Neural crest cell (in vitro differentiated cells): ENCODE results near the gene TTF1. TPM values are rescaled to one million over a fixed set of nuclear protein-coding genes. Genes with fewer than 3 reads are reported as not detected.
A peak's percentile ranks its signal among the peaks of the same experiment; 100 is the strongest.
"Not testable (repeated sequence)": the region's sequence is repeated elsewhere in the genome, so short reads cannot be mapped to it uniquely, and the experiment has no call there.

Experiments
- DNase-seq: peaks from one replicate; pipeline ENCODE4 v3.0.0; 2021; ENCODE audit warnings: low read depth, mixed read lengths, low spot score
- H3K27ac Mint-ChIP-seq: one replicate; pipeline ENCODE4 v1.8.0; 2021; ENCODE audit warnings: mild to moderate bottlenecking, mixed read lengths; ENCODE audit not compliant: unreplicated experiment
- H3K27me3 Mint-ChIP-seq: 2 replicates; pipeline ENCODE4 v1.8.0; 2021; ENCODE audit warnings: low read depth, mild to moderate bottlenecking, mixed read lengths
- H3K36me3 Mint-ChIP-seq: 2 replicates; pipeline ENCODE4 v1.8.0; 2021; ENCODE audit warnings: low read depth, mild to moderate bottlenecking, mixed read lengths
- H3K4me1 Mint-ChIP-seq: 2 replicates; pipeline ENCODE4 v1.8.0; 2021; ENCODE audit warnings: mixed read lengths
- H3K4me3 Mint-ChIP-seq: one replicate; pipeline ENCODE4 v1.8.0; 2021; ENCODE audit warnings: mild to moderate bottlenecking, mixed read lengths
- H3K9me3 Mint-ChIP-seq: 2 replicates; pipeline ENCODE4 v1.8.0; 2021; ENCODE audit warnings: mixed read lengths
- total RNA-seq: library from RNA; stranded (reverse); gene quantifications from 2 replicates; pipeline ENCODE4 v1.2.1, GENCODE V29; 2021
- TF ChIP-seq, protein P1 (sequence below): fragments of 200-600 bp; sonication (generic); conservative IDR thresholded peaks from 2 replicates; pipeline ENCODE4 v1.5.0; 2021; ENCODE audit warnings: antibody characterized with exemption, mild to moderate bottlenecking

The TTF1 gene
- total RNA-seq, 1 donor from 2014 or later: 21.9 TPM

DNA sequence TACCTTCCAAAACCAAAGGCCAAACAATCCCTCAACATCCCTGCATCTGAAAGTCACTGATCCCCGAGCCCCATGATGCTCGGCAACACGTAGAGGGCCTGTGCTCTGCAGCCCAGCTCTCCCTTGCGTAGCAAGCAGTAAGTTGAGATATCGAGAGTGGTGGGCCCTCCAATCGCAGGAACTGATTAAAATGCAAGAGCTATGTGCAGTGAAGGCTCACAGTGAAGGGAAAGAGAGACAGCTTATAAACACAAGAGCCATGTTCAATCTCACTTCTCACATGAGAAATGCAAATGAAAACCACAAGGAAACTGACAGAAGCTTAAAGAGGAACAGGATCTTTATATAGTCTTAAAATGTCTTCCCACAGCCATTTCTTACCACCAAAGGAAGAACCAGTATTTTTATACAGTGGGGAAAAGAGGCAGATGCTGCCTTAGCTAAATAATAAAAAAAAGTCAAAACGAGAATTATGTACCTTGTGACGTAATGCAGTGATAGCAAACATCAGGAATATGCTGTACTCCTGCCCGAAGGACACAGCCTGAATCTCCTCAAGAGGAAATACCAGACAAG is 24.6 kb downstream of the TTF1 start:
- Mint-ChIP-seq H3K4me1 (no peaks in the 10 kb centered on the region), H3K36me3 (peaks cover 2% of the 10 kb centered on the region), H3K4me3 (no peak overlapping the region), H3K27ac (no peak overlapping the region), H3K9me3 (no peaks in the 10 kb centered on the region), H3K27me3 (no peaks in the 10 kb centered on the region)
- TF ChIP-seq, protein P1, sequence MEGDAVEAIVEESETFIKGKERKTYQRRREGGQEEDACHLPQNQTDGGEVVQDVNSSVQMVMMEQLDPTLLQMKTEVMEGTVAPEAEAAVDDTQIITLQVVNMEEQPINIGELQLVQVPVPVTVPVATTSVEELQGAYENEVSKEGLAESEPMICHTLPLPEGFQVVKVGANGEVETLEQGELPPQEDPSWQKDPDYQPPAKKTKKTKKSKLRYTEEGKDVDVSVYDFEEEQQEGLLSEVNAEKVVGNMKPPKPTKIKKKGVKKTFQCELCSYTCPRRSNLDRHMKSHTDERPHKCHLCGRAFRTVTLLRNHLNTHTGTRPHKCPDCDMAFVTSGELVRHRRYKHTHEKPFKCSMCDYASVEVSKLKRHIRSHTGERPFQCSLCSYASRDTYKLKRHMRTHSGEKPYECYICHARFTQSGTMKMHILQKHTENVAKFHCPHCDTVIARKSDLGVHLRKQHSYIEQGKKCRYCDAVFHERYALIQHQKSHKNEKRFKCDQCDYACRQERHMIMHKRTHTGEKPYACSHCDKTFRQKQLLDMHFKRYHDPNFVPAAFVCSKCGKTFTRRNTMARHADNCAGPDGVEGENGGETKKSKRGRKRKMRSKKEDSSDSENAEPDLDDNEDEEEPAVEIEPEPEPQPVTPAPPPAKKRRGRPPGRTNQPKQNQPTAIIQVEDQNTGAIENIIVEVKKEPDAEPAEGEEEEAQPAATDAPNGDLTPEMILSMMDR: no peak
- DNase-seq: no peak

DNA sequence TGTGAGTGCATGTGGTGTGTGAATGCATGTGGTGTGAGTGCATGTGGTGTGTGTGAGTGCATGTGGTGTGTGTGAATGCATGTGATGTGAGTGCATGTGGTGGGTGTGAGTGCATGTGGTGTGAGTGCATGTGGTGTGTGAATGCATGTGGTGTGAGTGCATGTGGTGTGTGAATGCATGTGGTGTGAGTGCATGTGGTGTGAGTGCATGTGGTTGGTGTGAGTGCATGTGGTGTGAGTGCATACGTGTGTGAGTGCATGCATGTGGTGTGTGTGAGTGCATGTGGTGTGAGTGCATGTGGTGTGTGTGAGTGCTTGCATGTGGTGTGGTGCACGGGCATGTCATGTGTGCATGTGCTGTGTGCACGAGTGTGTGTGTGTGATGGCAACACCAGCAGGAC is 28.2 kb downstream of the TTF1 start:
- H3K27ac Mint-ChIP-seq, H3K9me3 Mint-ChIP-seq, H3K4me3 Mint-ChIP-seq, DNase-seq, H3K27me3 Mint-ChIP-seq, H3K4me1 Mint-ChIP-seq, H3K36me3 Mint-ChIP-seq: not testable (repeated sequence)

DNA sequence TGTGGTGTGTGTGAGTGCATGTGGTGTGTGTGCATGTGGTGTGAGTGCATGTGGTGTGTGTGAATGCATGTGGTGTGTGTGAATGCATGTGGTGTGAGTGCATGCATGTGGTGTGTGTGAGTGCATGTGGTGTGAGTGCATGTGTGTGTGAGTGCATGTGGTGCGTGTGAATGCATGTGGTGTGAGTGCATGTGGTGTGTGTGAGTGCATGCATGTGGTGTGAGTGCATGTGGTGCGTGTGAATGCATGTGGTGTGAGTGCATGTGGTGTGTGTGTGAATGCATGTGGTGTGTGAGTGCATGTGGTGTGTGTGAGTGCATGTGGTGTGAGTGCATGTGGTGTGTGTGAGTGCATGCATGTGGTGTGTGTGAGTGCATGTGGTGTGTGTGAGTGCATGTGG is 28.9 kb downstream of the TTF1 start:
- not testable (repeated sequence) for H3K9me3 Mint-ChIP-seq, H3K36me3 Mint-ChIP-seq, DNase-seq

DNA sequence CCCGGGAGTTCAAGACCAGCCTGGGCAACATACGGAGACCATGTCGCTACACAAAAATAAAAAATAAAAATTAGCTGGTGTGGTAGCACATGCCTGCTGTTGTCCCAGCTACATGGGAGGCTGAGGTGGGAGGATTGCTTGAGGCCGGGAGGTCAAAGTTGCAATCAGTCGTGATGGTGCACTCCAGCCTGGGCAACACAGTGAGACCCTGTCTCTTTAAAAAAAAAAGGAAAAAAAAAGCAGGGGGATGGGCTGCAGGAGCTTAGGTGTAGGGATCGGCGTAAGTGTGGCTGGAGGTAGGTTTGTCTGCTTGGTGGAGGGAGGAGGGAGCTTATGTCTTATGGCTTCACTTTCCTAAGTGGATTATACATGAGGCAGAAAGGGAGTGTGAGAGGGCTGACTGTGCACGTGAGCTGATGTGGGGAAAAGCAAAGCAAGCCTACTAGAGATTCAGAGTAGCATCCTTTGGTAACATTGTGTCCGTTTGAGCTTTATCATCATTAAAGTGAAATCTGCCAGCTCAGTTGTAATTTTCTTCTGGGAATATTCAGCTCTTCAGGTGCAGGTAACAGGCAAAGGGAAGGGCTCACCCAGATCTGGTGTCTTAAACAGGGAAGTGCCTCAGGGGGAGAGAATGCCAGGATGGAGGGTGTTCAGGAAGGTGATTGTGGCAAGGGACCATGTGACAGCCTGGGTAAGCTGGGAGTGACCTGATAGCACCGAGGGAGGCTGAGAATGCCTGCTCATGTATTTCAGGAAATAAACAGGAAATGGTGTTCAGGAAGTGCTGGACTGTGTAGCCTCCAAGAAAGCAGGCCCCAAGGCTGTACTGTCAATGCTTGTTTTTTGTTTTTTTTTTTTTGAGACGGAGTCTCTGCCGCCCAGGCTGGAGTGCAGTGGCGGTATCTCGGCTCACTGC is 34.2 kb downstream of the TTF1 start:
- peaks cover 6% of the 10 kb centered on the region for H3K4me1 Mint-ChIP-seq
- TF ChIP-seq, protein P1: no peak
- no peak overlapping the region for H3K4me3 Mint-ChIP-seq
- peaks cover 6% of the 10 kb centered on the region for H3K36me3 Mint-ChIP-seq
- DNase-seq: no peak
- H3K9me3 Mint-ChIP-seq: no peaks in the 10 kb centered on the region
- peak overlapping the region; percentile 81 for H3K27ac Mint-ChIP-seq
- no peaks in the 10 kb centered on the region for H3K27me3 Mint-ChIP-seq

More for the DNA sequence above, 28.9 kb downstream of the TTF1 start:
- H3K27me3 Mint-ChIP-seq, H3K4me1 Mint-ChIP-seq, H3K27ac Mint-ChIP-seq, H3K4me3 Mint-ChIP-seq: not testable (repeated sequence)

DNA sequence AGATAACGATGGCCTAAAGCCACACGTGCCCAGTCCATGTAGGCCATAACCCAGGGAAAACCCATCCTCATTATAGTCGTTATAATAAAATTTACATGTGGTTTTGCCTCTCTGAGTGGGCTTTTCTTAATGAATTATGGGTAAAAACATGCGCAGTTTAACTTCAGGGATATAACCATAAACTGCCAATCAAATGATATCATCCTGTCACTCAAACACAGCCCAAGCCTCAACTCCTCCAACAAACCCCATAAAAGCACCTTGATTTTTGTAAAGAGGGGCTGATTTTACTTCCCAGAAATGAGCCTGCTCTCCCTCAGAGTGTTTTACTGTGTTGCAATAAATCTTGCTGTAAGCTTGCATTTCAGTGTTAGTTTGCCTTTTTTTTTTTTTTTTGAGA is 36.0 kb downstream of the TTF1 start:
- no peak overlapping the region for H3K4me3 Mint-ChIP-seq
- TF ChIP-seq, protein P1: no peak
- no peak for DNase-seq
- peaks cover 6% of the 10 kb centered on the region for H3K4me1 Mint-ChIP-seq
- H3K27ac Mint-ChIP-seq: no peak overlapping the region
- H3K36me3 Mint-ChIP-seq: peaks cover 3% of the 10 kb centered on the region
- H3K27me3 Mint-ChIP-seq: no peaks in the 10 kb centered on the region
- no peaks in the 10 kb centered on the region for H3K9me3 Mint-ChIP-seq

DNA sequence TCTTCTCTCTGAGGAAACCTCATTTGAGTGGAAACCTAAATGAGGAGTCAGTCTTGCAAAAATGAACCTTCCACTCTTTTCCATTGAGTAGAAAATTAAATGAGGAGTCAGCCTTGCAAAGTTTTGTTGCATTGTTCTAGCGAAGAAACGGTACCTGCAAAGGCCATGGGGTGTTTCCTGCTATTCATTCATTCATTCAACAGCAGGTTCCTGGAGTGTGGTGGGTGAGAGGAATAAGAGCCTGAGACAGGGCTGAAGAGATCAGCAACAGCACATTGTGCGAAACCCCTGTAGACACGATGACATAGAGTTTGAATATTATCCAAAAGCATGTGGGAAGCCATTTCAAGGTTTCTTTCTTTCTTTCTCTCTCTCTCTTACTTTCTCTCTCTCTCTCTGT is 37.2 kb downstream of the TTF1 start:
- Mint-ChIP-seq H3K27me3 (no peaks in the 10 kb centered on the region), H3K4me1 (peaks cover 6% of the 10 kb centered on the region), H3K27ac (no peak overlapping the region), H3K36me3 (no peaks in the 10 kb centered on the region), H3K4me3 (no peak overlapping the region), H3K9me3 (no peaks in the 10 kb centered on the region)
- TF ChIP-seq, protein P1: no peak
- no peak for DNase-seq
